Muscle of back (tissue), 11 donors: ENCODE measurements around the gene STX4. TPM values are rescaled to one million over a fixed set of nuclear protein-coding genes. Genes with fewer than 3 reads are reported as not detected.

ENCODE experiments used
- DNase-seq, 3 donors: peaks; one replicate each; pipeline versions ENCODE4 v3.0.0 to v3.0.0-alpha.2; 2013
- polyA plus RNA-seq, 10 donors: library from polyadenylated mRNA; unstranded; fragments of 120-200 nt; gene quantifications; one replicate each; pipeline ENCODE4 v1.2.1, GENCODE V29; 2013; ENCODE audit not compliant: insufficient read length in 10 of 10

The STX4 gene
- polyA plus RNA-seq, 10 donors = 34.0 to 44.6 (median 38.1) TPM

DNA sequence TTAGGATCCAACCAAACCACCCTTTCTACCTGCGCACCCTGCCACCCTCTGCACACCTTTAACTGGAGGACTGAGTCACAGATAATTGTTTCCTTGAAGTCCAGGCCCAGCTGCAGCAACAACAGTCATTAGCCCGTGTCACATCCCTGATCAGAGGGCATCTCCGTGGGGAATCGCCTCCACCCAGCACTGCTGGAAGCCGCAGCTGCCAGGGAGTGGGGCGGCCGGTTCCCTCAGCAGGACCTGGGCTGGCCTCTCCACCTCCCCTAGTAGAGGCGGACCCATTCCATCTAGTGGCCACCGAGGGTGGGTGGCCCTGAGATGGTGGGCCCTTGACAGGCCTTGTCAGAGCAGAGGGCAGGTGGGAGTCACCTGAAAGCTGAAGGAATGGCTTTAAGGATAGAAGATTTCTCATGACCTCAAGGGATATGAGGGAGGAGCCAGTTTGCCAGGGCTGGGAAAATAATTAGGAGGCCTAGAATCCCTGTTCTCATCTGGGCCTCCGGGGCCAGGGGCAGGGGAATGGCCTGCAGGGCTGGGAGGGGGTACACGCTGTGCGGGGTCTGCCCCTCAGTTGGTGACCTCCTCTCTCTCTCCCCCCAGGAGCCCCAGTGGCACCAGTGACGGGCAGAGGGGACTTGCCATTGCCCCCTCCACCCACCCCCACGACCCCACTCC lies 49.1 kb downstream of the STX4 start:
- DNase-seq = no peak

DNA sequence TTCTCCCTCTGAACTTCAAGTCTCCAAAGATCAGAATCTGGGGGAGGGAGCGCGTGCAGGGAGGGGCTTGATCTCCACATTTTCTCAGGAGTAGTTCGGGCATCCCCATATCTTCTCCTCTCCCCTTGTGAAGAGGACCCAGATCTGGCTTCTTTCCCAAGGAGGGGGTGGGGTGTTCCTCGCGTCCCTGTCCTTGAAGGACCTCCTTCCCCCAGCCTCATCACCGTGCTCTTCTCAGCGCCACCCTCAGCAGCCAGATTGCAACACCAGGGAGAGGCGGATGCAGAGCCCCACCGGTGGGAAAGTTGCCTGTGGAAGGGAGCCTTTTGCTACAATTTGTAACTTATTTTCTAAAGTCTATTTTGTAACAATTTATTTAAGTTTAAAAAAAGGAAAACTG lies 49.7 kb downstream of the STX4 start:
- no peak for DNase-seq

DNA sequence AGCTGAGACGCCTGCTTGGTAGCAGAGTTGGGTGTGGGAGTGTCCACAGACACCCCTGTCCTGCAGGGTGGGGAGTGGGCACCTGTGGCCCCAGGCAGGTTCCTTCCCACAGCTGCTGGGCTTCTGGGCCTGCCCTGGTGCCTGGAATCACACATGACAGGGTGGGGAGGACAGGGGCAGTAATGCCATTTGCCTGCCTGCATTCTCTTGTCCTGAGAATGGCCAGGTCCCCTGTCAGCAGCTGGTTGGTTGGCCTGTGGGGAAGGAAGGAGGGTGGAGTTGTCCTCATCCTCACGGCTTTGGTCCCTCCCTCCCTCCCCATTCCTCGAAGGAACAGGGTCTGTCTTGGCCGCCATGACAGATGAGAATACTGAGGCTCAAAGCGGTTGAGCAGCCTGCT lies 50.2 kb downstream of the STX4 start:
- no peak for DNase-seq

DNA sequence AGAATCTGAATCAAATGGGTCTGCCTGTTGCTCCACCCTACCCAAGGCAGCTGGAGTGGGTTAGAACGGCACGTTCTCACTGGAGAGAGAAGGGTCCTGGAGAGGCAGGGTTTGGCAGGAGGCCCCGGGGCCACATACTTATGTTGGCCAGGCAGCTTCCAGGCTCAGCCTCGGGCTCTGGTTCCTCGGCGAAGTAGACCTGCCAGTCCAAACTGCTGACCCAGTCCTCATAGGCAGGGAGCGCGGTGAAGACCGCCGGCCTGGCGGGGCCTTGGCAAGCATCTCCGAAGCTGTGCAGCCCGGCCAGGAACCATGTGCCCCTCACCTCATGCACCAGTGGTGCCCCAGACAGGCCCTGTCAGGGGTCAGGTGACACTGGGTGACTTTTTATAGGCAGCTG lies 50.6 kb downstream of the STX4 start:
- DNase-seq = no peak

DNA sequence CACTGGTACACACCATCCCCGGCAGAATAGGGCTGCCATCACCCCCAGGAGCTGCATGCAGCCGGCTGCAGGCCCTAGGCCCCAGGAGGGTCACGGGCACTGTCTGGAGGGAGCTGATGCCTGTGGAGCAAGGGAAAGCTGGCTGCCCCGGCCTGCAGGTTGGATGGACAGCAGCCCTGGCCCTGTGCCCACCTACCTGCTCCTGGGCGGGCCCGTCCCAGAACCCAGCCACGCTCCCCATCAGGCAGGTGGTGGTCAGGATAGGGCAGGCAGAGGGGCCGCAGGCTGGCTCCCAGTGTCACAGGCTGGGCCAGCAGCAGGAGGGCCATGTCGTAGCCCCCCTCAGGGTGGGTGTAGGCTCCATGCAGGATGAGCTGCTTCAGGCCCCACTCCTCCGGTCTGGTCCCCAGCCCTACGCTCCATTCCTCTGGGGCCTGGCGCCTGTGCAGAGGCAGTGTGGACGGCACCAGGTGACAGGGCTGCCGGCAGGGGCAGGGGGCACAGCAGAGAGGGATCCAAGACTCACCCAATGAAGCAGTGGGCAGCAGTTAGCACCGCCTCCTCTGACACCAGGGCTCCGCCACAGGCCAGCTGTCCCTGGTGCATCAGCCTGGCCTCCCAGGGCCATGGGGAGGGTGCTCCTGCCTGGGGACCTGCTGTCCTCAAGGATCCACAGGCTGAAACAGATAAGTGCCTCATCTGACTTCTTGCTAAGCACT lies 51.4 kb downstream of the STX4 start:
- peak in 1 of 3 donors; percentile 45 for DNase-seq

DNA sequence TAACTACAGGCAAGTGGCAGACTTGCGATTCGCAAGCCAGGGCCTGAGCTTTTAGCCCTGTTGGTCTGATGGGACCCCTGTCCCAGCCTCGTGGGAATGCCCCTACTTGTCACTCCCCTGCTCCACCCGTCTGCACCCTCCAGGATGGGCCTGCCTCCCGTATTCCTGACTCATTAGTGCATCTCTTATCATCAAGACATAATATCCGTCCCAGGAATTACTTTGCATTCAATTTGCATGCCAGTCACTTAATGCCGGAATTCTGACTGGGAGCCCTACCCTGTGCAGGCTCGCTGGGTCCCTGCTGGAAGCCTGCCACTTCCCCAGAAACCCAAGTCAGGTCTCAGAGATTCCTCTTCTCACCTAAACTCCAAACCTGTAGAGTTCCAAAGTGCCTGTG lies 52.1 kb downstream of the STX4 start:
- no peak for DNase-seq

DNA sequence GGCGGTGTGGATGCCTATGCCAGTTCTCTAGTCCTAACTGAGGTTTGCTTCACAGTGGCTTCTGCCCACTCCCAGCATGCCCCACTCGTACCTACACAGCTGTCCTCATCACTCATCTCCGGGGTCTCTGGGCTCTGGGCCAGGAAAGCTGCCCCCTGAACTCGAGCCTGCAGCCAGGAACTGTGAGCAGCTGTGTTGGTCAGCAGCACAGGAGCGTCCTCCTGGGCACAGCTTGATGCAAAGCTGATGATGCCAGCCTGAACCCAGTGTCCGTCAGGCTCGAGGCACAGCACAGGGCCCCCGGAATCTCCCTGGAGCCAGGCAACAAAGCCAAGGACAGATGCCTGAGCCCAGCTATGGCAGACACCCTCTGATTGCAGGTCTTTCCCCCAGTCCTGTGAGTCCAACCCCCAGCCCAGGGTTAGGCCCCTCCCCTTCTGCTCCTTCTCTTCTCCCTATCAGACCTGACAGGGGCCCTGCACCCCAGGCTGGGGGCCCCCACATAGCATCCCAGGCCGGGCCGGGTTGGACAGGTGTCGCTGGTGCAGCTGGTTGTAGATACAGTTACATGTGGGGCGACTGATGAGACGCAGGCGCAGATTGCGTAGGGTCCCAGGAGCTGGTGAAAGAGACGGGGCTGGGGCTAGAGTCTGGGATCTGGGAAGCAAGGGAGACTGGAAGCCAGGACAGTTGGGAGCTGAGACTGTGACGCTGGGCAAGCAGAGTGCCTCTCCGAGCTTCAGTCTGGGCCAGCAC lies 52.7 kb downstream of the STX4 start:
- peak; percentile 67 to 79 (median 74) for DNase-seq

DNA sequence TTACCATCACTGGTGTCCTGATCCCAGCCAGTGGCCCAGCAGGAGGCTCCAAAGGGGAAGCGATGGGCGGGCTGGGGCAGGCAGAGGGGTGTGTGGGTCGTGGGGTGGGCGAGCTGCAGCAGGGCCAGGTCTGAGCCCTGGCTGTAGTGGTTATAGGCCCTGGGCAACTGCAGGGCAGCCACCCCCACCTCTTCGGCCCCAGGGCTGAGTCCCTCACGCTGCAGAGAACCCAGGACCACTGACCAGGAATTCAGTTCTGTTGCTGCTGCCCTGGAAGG lies 53.2 kb downstream of the STX4 start:
- DNase-seq = no peak

DNA sequence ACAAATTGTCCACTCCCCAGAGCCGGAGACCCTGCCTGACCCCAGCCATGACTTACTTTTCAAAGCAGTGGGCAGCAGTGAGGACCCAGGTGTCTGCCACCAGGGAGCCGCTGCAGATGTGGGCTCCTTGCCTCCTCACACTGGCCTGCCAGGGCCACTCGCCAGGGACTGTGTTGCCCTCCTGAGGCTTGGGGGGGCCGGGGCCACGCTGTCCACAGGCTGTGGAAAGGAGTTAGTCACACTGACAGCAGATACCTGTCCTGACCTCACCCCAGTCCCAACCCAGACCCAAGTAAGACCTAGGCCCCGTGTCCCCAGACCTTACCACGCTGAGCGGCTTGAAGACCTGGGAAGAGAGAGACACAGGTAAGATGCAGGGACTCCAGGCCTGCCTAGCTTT lies 54.1 kb downstream of the STX4 start:
- DNase-seq = no peak

DNA sequence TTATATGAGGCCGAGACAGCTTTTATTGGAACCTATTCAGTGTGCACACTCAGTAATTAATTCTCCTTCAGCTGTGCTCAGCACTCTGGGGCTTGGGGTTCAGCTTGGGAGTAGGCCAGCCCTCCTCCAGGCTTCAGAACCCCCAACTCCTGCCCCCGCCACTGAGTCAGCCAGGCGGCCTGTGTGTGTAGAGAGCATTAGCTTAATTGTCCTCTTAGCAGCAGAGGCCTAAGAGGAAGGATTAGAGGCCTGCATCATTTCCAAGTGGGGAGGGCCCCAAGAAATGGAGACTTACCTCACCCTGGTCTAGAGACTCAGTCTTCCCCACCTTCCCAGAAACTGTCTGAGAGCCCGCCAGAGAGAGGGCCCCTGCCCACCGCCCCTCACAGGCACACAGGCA lies 54.6 kb downstream of the STX4 start:
- no peak for DNase-seq

DNA sequence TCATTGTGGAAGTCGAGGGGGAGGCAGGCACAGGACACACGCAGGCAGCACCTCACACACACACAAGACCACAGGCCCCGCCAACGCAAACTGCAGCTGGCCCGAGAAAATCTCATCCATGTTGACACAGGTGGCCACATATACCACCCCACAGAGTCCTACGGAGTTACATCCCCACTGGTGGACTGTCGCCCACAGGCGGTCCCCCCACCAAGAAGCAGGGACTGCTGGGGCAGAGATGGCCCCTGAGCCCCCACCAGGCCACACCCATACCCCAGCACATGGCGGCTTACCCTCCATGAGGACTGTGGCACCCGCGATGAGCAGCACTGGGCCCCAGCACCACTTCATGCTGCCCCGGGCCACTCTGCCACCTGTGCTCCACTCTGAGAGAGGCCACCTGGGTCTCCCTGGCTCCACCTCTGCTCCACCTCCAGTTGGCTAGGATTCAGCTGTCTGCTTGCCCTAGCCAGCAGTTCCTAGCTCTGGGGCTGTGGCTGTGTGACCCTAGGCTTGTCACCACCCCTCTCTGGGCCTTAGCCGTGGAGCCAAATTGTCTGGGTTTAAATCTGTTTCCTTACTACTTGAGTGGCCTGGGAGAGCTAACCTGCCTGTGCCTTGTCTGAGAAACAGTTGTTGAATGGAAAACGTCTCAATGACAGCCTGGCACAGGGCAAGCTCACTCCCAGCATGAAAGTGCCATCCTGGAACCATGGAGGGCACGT lies 55.3 kb downstream of the STX4 start, which contains the start of gene PRSS53:
Gene PRSS53 (minus strand): TSS at position 485 of the 725 bp plus-strand sequence. CDS start 134 bp downstream, at position 351.
- no peak for DNase-seq

DNA sequence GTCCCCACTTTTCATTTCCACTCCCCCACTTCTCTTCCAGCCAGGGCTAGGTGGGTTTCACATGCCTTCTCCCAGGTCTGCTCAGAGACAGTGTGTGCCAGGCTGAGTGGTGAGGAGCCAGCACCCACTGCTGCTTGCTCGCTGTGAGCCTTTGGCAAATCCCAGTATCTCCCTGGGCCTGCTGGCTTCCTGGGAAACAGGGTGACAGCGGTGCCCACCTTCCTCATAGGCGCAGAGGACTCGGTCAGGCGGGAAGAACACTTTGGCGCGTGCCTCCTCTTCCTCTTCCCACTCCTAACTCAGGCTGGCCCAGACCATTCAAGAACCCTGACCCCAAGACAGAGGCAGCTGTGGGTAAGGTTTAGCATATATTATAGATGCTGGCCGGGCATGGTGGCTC lies 55.8 kb downstream of the STX4 start:
- DNase-seq = no peak

Other genes with a start within 250 kb of the STX4 start
- 10 to 100 TPM; 11.3 to 15.4 (median 12.9) TPM for gene ZNF629, start 246.4 kb upstream of the STX4 start, polyA plus RNA-seq
- 10 to 100 TPM; 24.4 to 41.4 (median 29.9) TPM for gene BCL7C, start 139.5 kb upstream of the STX4 start, polyA plus RNA-seq
- 10 to 100 TPM in 5 of 10 donors, 1 to 10 TPM in 5; 7.7 to 13.1 (median 10.6) TPM for gene CTF1, start 136.9 kb upstream of the STX4 start, polyA plus RNA-seq
- 10 to 100 TPM in 1 of 10 donors, 1 to 10 TPM in 9; 5.6 to 12.1 (median 8.1) TPM for gene FBXL19, start 110.0 kb upstream of the STX4 start, polyA plus RNA-seq
- 10 to 100 TPM in 7 of 10 donors, 1 to 10 TPM in 3; 7.5 to 12.6 (median 10.3) TPM for gene ORAI3, start 84.5 kb upstream of the STX4 start, polyA plus RNA-seq
- 10 to 100 TPM in 9 of 10 donors, 1 to 10 TPM in 1; 9.5 to 15.9 (median 11.3) TPM for gene SETD1A, start 75.8 kb upstream of the STX4 start, polyA plus RNA-seq
- 10 to 100 TPM in 3 of 10 donors, 1 to 10 TPM in 7; 7.1 to 13.8 (median 9.8) TPM for gene HSD3B7, start 48.4 kb upstream of the STX4 start, polyA plus RNA-seq
- 1 to 10 TPM in 8 of 10 donors, under 1 TPM in 2; 0.68 to 3.9 (median 1.5) TPM for gene STX1B, start 22.9 kb upstream of the STX4 start, polyA plus RNA-seq
- gene ZNF668, start 40.7 kb downstream of the STX4 start, polyA plus RNA-seq = 10 to 100 TPM in 2 of 10 donors, 1 to 10 TPM in 8; 5.8 to 11.0 (median 9.0) TPM
- 10 to 100 TPM in 1 of 10 donors, 1 to 10 TPM in 9; 6.8 to 10.1 (median 8.4) TPM for gene ZNF646, start 40.9 kb downstream of the STX4 start, polyA plus RNA-seq
- gene PRSS53, start 55.4 kb downstream of the STX4 start, polyA plus RNA-seq = 1 to 10 TPM; 1.7 to 4.6 (median 3.3) TPM
- 10 to 100 TPM; 51.1 to 68.1 (median 58.2) TPM for gene VKORC1, start 61.2 kb downstream of the STX4 start, polyA plus RNA-seq
- gene BCKDK, start 74.8 kb downstream of the STX4 start, polyA plus RNA-seq = 10 to 100 TPM; 19.7 to 29.9 (median 25.3) TPM
- 10 to 100 TPM; 38.8 to 57.3 (median 45.3) TPM for gene KAT8, start 84.1 kb downstream of the STX4 start, polyA plus RNA-seq
- 1 to 10 TPM in 2 of 10 donors, under 1 TPM in 6, not detected in 2; 0.11 to 4.2 (median 0.25) TPM for gene PRSS8, start 102.2 kb downstream of the STX4 start, polyA plus RNA-seq
- 1 to 10 TPM; 1.1 to 2.8 (median 1.8) TPM for gene PRSS36, start 116.5 kb downstream of the STX4 start, polyA plus RNA-seq
- 100 to 1,000 TPM; 310 to 492 (median 406) TPM for gene FUS, start 146.6 kb downstream of the STX4 start, polyA plus RNA-seq
- gene PYCARD, start 169.2 kb downstream of the STX4 start, polyA plus RNA-seq = 10 to 100 TPM in 1 of 10 donors, 1 to 10 TPM in 9; 3.3 to 14.0 (median 7.3) TPM
- 10 to 100 TPM; 36.2 to 79.4 (median 64.6) TPM for gene TRIM72, start 180.6 kb downstream of the STX4 start, polyA plus RNA-seq
- 1 to 10 TPM in 5 of 10 donors, under 1 TPM in 5; 0.48 to 3.0 (median 0.98) TPM for gene PYDC1, start 183.6 kb downstream of the STX4 start, polyA plus RNA-seq
- 1 to 10 TPM; 3.0 to 4.9 (median 3.9) TPM for gene ITGAM, start 226.4 kb downstream of the STX4 start, polyA plus RNA-seq